ENCODE data around the gene IQCM.
"Not testable (repeated sequence)": the region's sequence is repeated elsewhere in the genome, so short reads cannot be mapped to it uniquely, and the experiment has no call there.

IQCM gene

GRCh38 chr4:149426461-149426860, 389.2 kb downstream of the IQCM start:
- DNase-seq: no peak

GRCh38 chr4:149409555-149409962, 406.1 kb downstream of the IQCM start:
- DNase-seq: no peak

- no peak for DNase-seq
These were observed 406.5 kb downstream of the IQCM start for GRCh38 chr4:149409146-149409545.

- DNase-seq: no peak
These were observed 411.5 kb downstream of the IQCM start for GRCh38 chr4:149404143-149404542.

GRCh38 chr4:149403081-149403480, 412.6 kb downstream of the IQCM start:
- no peak for DNase-seq

- DNase-seq: no peak
These were observed 416.6 kb downstream of the IQCM start for GRCh38 chr4:149398993-149399392.

GRCh38 chr4:149370785-149371420, 444.7 kb downstream of the IQCM start:
- DNase-seq: peak in 1 of 2 experiments; percentile 18

GRCh38 chr4:149370002-149370401, 445.6 kb downstream of the IQCM start:
- no peak for DNase-seq

- DNase-seq: no peak
These were observed 462.4 kb downstream of the IQCM start for GRCh38 chr4:149353241-149353640.

GRCh38 chr4:149349541-149349940, 466.1 kb downstream of the IQCM start:
- no peak for DNase-seq

- no peak for DNase-seq
These were observed 468.5 kb downstream of the IQCM start for GRCh38 chr4:149347139-149347538.

- DNase-seq: no peak
These were observed 470.2 kb downstream of the IQCM start for GRCh38 chr4:149345424-149345823.

GRCh38 chr4:149344436-149344835, 471.2 kb downstream of the IQCM start:
- no peak for DNase-seq

- no peak for DNase-seq
These were observed 472.0 kb downstream of the IQCM start for GRCh38 chr4:149343614-149344013.

GRCh38 chr4:149341117-149341516, 474.5 kb downstream of the IQCM start:
- not testable (repeated sequence) for DNase-seq

GRCh38 chr4:149328161-149328560, 487.5 kb downstream of the IQCM start:
- DNase-seq: no peak

- DNase-seq: no peak
These were observed 493.4 kb downstream of the IQCM start for GRCh38 chr4:149322203-149322602.

- DNase-seq: no peak
These were observed 494.2 kb downstream of the IQCM start for GRCh38 chr4:149321438-149321837.

GRCh38 chr4:149311076-149311475, 504.6 kb downstream of the IQCM start:
- DNase-seq: no peak

- DNase-seq: no peak
These were observed 509.1 kb downstream of the IQCM start for GRCh38 chr4:149306537-149306936.
